Measurements from ENCODE around the gene CCDC73.
"Not testable (repeated sequence)": the region's sequence is repeated elsewhere in the genome, so short reads cannot be mapped to it uniquely, and the experiment has no call there.

Gene CCDC73
- total RNA-seq: 0 reads per million in 2 donors

DNA sequence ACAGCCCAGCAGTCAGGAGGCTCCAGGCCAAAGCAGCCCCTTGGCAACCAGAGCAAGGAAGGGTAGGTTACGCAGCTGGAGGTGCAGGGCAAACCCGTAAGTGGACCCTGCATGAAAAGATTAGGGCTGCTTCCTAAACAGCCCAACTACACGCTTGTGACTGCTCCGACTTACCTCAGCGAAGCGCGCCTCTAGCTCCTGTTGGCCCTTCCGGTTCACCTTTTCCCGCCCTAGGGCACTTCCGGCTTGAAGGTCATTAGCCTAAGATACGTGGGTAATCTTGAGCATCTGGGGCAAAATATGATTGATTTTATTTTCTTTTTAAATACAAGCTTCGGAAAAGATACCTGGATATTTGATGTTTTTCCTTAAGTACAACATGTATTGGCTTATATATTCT lies at the start of gene CCDC73:
Gene CCDC73 (minus strand): TSS at position 224 of the 400 bp plus-strand sequence. CDS start 34,419 bp downstream, outside the sequence.
- no peak for DNase-seq

- DNase-seq: no peak
Observed at GRCh38 chr11:32843544-32843943, 49.1 kb upstream of the CCDC73 start.

DNA sequence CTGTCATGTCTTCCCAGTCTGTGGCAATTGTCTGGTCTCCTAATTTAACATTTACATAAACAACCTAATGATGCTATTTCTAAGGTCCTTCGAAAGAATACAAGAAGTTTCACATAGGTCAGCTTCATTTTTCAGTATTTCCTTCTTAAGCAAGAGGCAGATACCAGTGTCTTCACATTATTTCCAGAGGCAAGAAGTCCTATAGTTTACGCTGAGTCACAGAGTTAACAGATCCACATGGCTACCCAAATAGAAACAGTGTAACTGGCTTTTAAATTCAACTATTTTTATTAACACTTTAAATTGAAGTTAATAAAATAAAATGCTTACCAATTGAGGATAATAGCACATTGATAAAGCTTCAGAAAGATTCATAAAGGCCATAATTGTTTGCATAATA lies 46.1 kb upstream of the CCDC73 start:
- DNase-seq: no peak

GRCh38 chr11:32839308-32839707 lies 44.8 kb upstream of the CCDC73 start:
- DNase-seq: no peak

DNA sequence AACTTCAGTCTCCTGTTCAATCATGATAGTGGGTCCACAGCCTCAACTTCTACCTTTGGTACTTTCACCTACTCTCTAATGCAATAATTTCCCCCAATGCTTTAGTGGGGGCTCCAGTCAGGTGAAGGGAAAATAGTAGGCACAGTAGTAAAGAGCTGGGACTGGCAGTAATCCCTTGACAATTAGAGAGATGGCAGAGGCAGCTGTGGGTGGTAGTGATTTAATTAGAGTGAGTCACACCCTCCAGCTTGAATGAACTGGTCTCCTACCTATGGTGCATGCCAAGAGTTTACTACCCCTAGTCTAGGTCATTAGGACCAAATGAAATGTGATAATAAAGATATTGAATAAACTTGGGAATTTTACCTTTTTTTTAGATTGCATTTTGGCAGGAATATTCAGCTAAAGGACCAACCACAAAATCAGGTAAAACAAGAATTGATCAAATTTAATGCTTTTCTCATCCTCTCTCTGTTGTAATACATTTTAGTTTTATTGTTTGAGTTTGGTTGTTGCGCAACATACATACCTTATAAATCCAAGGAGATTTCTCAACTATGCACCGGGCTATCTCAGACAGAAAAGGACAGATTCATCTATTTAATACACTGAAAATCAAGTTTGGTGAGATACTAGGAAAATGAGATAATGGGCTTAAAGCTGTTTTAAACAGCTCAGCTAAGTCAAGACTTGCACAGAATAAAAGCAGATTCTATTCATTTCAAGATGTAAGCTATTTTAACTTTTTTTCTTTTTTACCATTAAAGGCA lies 44.2 kb upstream of the CCDC73 start:
- DNase-seq: no peak

GRCh38 chr11:32836946-32837345 lies 42.5 kb upstream of the CCDC73 start:
- DNase-seq: no peak

GRCh38 chr11:32833921-32834320 lies 39.5 kb upstream of the CCDC73 start:
- DNase-seq: no peak

GRCh38 chr11:32831221-32831620 lies 36.8 kb upstream of the CCDC73 start:
- no peak for DNase-seq

DNA sequence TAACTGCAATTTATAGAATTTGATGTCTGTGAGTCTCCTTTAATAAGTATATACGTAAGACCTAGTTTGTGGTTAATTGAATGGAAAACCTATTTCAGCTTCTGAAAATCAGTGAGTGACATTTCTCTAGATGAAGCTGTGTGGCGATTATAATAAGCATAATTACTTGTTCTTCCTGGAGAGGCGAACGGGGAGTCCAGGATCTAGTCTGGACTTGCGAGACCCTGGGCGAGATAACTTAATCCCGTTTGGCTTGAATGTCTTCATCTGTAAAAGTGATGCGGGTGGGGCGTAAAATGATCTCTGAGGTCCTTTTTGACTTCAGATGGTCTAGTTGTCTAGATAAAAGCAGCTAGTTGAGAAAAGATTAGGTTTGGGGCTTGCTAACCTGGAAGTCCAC lies 36.3 kb upstream of the CCDC73 start:
- DNase-seq: no peak

GRCh38 chr11:32830413-32830738 lies 35.9 kb upstream of the CCDC73 start:
- no peak for DNase-seq

DNA sequence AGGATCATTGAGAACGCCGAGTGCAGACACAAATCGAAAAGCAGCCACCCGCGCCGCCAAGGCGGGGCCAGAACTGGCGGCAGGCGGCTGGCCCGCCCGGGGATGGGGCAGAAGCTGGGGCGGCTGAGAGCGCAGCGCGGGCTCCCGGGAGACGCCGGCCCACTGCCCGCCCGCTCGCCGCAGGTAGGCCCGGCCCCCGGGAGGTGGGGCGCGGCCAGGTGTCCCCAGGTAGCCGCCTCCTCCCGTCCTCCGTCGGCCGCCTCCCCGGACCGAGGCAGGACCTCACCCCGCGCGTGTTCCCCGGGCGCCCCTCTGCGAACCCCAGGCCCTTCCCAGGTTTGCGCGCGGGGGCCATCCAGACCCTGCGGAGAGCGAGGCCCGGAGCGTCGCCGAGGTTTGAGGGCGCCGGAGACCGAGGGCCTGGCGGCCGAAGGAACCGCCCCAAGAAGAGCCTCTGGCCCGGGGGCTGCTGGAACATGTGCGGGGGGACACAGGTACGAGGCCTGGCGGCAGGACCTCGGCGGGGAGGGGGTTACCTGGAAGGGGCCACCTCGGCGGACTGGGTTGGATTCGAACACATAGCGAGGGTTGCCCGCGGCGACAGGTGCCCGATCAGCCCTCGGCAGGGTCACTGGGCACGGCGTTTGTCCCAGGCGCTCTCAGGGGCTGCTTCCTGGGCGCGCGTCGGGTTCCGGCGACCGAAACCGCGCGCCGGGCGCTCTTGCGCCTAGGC lies 35.4 kb upstream of the CCDC73 start, which contains the start of gene PRRG4:
Gene PRRG4 (plus strand): TSS at position 248 of the 733 bp plus-strand sequence. CDS start 603 bp downstream, outside the sequence.
- DNase-seq: peak in 2 of 5 experiments; percentile 13 to 75

DNA sequence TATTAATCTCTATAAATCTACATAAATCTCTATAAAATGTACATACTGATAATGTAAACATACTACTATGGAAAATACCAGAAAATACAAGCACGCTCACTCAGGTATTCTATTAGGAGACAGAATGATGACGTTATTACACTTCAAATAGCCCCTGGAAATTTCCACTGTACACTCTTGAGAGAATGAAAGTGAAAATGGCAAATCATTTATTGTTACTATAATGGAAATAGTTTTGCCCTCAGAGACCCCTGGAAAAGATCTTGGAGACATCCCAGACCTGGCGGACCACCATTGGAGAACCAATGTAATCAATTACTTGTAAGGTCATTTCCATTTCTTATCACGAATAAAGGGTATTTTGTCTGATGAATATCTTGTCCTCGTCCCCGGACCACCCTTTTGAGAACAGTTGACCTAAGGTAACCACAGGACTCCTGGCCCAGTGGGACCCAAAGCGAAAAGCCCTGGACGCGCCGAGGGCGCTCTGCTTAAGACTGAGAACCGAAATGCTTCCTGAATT lies 34.8 kb upstream of the CCDC73 start:
- peak in 1 of 5 experiments; percentile 56 for DNase-seq

- no peak for DNase-seq
Observed at GRCh38 chr11:32827276-32827675, 32.8 kb upstream of the CCDC73 start.

DNA sequence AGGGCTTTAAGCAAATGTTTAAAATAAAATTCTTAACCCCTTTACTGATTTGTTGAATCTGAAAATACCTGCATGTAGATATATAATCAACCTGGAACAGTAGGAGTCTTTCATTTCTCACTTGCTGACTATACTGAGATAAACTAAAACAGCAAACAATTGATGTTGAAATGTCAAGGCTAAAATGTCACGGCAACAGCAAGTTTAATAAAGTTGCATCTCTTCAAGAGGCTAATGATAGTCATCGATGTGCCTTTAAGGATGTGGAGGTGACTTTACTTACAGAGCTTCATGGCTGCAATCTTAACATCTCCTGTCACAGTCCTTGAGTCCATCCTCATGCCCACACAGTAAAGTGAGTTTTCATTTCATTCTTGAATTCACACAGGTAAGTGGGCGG lies 31.7 kb upstream of the CCDC73 start:
- DNase-seq: no peak

DNA sequence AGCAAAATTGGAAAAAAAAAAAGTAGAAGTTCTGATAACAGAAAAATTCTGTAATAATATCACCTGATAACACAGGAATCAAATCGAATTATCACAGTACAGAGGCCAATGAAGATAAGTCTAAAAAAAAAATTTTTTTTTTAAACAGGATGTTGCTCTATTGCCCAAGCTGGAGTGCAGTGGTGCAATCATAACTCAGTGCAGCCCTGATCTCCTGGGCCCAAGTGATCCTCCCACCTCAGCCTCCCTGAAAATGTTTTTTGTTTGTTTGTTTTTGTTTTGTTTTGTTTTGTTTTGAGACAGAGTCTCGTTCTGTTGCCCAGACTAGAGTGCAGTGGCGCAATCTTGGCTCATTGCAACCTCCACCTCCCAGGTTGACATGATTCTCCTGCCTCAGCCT lies 29.2 kb upstream of the CCDC73 start:
- not testable (repeated sequence) for DNase-seq

DNA sequence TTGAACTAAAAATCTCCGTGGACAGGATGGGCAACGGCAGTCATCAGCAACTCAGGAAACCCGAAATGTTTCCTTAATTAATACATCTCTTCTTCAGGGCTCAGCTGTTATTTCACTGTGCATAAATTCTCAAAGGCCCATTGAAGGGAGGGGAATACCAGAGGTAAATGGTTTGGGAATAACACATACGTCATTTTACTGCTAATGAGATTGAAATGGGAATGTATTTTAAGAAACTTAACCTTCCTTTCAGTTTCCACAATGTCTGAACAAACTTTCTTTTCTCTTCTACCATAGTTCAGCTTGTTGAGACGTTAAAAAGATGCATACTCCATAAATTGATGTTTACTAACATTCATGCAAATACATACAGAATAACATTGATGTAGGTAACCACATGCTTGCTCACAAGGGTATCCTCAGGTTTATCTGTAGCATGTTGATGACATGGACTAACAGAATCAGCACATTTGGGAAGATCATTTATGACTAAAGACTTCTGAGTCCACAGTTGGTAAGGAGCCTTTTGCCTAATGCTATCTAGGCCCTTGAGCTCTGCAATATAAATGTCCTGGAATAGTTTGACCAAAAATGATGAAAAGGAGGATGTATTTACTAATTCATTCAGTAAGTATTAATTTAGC lies 27.6 kb upstream of the CCDC73 start:
- DNase-seq: no peak

GRCh38 chr11:32821517-32821916 lies 27.1 kb upstream of the CCDC73 start:
- DNase-seq: no peak

DNA sequence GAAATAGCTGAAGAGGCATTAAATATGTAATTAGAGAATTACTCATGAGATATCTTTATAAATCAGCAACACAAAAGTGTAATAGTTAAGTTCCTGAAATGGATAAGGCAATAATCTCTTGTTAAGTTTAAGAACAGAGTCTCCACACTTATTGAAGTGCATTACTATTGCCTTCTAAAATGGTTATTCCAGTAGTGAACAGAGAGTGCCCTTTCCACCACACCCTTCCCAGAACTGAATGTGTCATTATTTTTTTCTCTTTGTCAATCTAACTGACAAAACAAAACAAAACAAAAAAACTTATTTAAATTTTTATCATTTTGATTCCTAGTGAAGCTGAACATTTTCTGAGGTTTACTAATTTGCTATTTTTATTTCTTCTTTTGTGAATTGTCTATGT lies 26.0 kb upstream of the CCDC73 start:
- no peak for DNase-seq

DNA sequence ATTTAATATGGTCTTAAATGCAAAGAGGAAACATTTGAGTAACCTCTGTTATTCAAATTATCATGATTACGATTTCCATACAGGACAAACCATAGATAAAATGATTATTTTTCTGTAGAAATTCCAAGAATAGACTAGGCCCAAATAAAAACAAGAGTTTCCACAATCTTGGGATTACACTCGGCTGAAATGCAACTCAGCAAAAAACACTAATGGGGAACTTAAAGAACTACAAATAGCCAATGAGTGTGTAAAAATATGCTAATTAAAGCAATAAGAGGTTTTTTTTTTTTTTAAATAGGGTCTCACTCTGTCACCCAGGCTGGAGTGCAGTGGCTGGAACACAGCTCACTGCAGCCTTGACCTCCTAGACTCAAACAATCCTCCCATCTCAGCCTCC lies 24.7 kb upstream of the CCDC73 start:
- DNase-seq: no peak

DNA sequence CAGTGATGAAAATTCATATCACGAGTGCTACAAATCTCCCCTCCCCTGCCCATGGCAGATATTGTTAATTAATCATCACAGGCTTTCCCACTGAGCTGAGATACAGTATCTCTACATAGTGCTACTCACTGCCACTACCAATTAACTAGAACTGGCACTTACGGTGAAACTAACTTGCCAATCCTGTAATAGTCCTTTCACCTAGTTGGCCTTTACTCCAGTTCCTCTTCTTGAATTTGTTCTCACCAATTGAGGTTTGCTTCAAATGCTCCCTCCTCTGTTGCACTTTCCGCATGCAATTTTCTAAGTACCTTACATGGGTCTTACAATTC lies 23.4 kb upstream of the CCDC73 start:
- no peak for DNase-seq

- no peak for DNase-seq
Observed at GRCh38 chr11:32817181-32817851, 22.9 kb upstream of the CCDC73 start.

DNA sequence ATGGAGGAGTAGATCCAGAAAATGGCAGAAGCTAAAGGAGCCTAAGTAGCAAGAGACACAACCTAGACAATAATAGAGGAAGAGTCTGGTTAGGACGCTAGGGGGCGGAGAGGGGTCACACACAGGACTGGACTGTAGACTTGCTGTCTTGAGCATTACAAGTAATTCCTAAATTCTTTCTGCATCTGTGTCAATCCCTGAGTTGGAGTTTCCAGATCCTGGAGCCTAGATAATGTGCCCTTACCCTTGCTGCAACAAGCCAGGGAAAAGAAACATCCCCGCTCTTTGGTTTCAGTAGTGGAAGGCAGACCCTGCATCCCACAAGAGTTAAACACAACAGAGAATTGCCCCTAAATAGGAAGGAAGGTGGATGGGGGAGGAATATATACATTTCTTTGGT lies 14.9 kb upstream of the CCDC73 start:
- peak in 2 of 5 experiments; percentile 10 to 72 for DNase-seq

- DNase-seq: no peak
Observed at GRCh38 chr11:32796425-32796824, 2.0 kb upstream of the CCDC73 start.

Data from T-helper 2 cell (primary cell).